HepG2 (cell line): ENCODE measurements around the gene CLDN19. TPM values are rescaled to one million over a fixed set of nuclear protein-coding genes. Genes with fewer than 3 reads are reported as not detected.

Experiments used
- ATF1 ChIP-seq: IDR thresholded peaks from 2 replicates; pipeline ENCODE4 v1.6.1; 2016; ENCODE audit warnings: mild to moderate bottlenecking, control low read depth
- ATM ChIP-seq: fragments of 450-650 bp; IDR thresholded peaks from 2 replicates; pipeline ENCODE4 v1.7.1; 2017; ENCODE audit warnings: mild to moderate bottlenecking, borderline replicate concordance
- CBX2 ChIP-seq, 2 experiments: fragments of 200-600 bp in 1 of 2; sonication (generic); formaldehyde crosslinking in 1 of 2; IDR thresholded peaks; 2 replicates each; pipeline versions ENCODE4 v1.7.0 to v1.8.1; 2018 to 2022; ENCODE audit warnings: low read depth in 2 of 2, low read length in 1 of 2, mild to moderate bottlenecking in 1 of 2, missing genetic modification reagents in 1 of 2
- DZIP1 ChIP-seq: sonication (generic); formaldehyde crosslinking; IDR thresholded peaks from 2 replicates; pipeline ENCODE4 v1.5.0; 2020; ENCODE audit warnings: mild to moderate bottlenecking, missing genetic modification reagents
- ELF1 ChIP-seq: sonication (generic); formaldehyde crosslinking; IDR thresholded peaks from 2 replicates; pipeline ENCODE4 v1.4.0; 2020; ENCODE audit warnings: missing genetic modification reagents
- GZF1 ChIP-seq: sonication (generic); formaldehyde crosslinking; IDR thresholded peaks from 2 replicates; pipeline ENCODE4 v1.5.1; 2020; ENCODE audit warnings: mild to moderate bottlenecking, missing genetic modification reagents
- MTA1 ChIP-seq: sonication (generic); formaldehyde crosslinking; IDR thresholded peaks from 2 replicates; pipeline ENCODE4 v1.4.0; 2020; ENCODE audit warnings: missing genetic modification reagents, mild to moderate bottlenecking, borderline replicate concordance
- MTF2 ChIP-seq: sonication (generic); formaldehyde crosslinking; IDR thresholded peaks from 2 replicates; pipeline ENCODE4 v1.5.0; 2020; ENCODE audit warnings: missing genetic modification reagents, borderline replicate concordance
- MZF1 ChIP-seq: sonication (generic); formaldehyde crosslinking; IDR thresholded peaks from 2 replicates; pipeline ENCODE4 v1.8.1; 2023; ENCODE audit warnings: mild to moderate bottlenecking, missing genetic modification reagents, borderline replicate concordance
- RARG ChIP-seq: sonication (generic); formaldehyde crosslinking; IDR thresholded peaks from 2 replicates; pipeline ENCODE4 v1.4.0; 2020; ENCODE audit warnings: low read depth, mild to moderate bottlenecking, missing genetic modification reagents
- RBFOX2 ChIP-seq: fragments of 200-400 bp; formaldehyde crosslinking; IDR thresholded peaks from 2 replicates; pipeline ENCODE4 v1.6.1; 2017; ENCODE audit warnings: low read depth, mild to moderate bottlenecking, low read length
- TBX3 ChIP-seq: fragments of 450-650 bp; IDR thresholded peaks from 2 replicates; pipeline ENCODE4 v1.6.1; 2017; ENCODE audit warnings: antibody characterized with exemption, mild to moderate bottlenecking, inconsistent platforms, borderline replicate concordance
- THAP7 ChIP-seq: sonication (generic); formaldehyde crosslinking; IDR thresholded peaks from 2 replicates; pipeline ENCODE4 v1.8.1; 2023; ENCODE audit warnings: mild to moderate bottlenecking, missing genetic modification reagents
- ZBTB21 ChIP-seq: sonication (generic); formaldehyde crosslinking; IDR thresholded peaks from 2 replicates; pipeline ENCODE4 v1.4.0; 2020; ENCODE audit warnings: missing genetic modification reagents
- ZMAT5 ChIP-seq: sonication (generic); formaldehyde crosslinking; IDR thresholded peaks from 2 replicates; pipeline ENCODE4 v1.5.0; 2020; ENCODE audit warnings: mild to moderate bottlenecking, low read depth, missing genetic modification reagents, borderline replicate concordance
- ZNF180 ChIP-seq: sonication (generic); formaldehyde crosslinking; IDR thresholded peaks from 2 replicates; pipeline ENCODE4 v1.4.0; 2020; ENCODE audit warnings: low read depth, missing genetic modification reagents, borderline replicate concordance
- ZNF576 ChIP-seq: sonication (generic); formaldehyde crosslinking; IDR thresholded peaks from 2 replicates; pipeline ENCODE4 v1.4.0; 2020; ENCODE audit warnings: mild to moderate bottlenecking, missing genetic modification reagents
- ZNF598 ChIP-seq: sonication (generic); formaldehyde crosslinking; IDR thresholded peaks from 2 replicates; pipeline ENCODE4 v1.5.1; 2020; ENCODE audit warnings: mild to moderate bottlenecking, missing genetic modification reagents, borderline replicate concordance
- ZNF761 ChIP-seq: sonication (generic); formaldehyde crosslinking; conservative IDR thresholded peaks from 2 replicates; pipeline ENCODE4 v1.4.0; 2020; ENCODE audit warnings: mild to moderate bottlenecking, missing genetic modification reagents
- ZNF766 ChIP-seq: sonication (generic); formaldehyde crosslinking; IDR thresholded peaks from 2 replicates; pipeline ENCODE4 v1.5.0; 2020; ENCODE audit warnings: missing genetic modification reagents, borderline replicate concordance
- ZNF773 ChIP-seq: sonication (generic); formaldehyde crosslinking; IDR thresholded peaks from 2 replicates; pipeline ENCODE4 v1.4.0; 2020; ENCODE audit warnings: missing genetic modification reagents, borderline replicate concordance
- ZNF790 ChIP-seq: sonication (generic); formaldehyde crosslinking; IDR thresholded peaks from 2 replicates; pipeline ENCODE4 v1.8.0; 2022; ENCODE audit warnings: missing genetic modification reagents, mild to moderate bottlenecking, borderline replicate concordance
- polyA plus RNA-seq, 8 experiments: library from polyadenylated mRNA; depleted of rRNA in 3 of 8; stranded (reverse) in 7 of 8; unstranded in 1 of 8; fragments of >200 nt; fragmentation: Illumina TruSeq in 4 of 8; extraction: Trizol in 4 of 8; gene quantifications; 2 replicates each; pipeline versions ENCODE4 v1.2.1 to v1.2.3, GENCODE V29; 2011 to 2016; ENCODE audit warnings: low read depth in 4 of 8, missing spikeins in 1 of 8, mixed read lengths in 1 of 8; ENCODE audit not compliant: insufficient read depth in 1 of 8
- total RNA-seq, 5 experiments: library from RNA; depleted of rRNA; stranded (reverse); fragments of >200 nt; fragmentation: Illumina TruSeq; extraction: Trizol; gene quantifications; 2 replicates each; pipeline ENCODE4 v1.2.3, GENCODE V29; 2016; ENCODE audit warnings: low read depth in 1 of 5
- TF ChIP-seq, protein P1 (sequence below): sonication (generic); formaldehyde crosslinking; conservative IDR thresholded peaks from 2 replicates; pipeline ENCODE4 v1.5.0; 2020; ENCODE audit warnings: missing genetic modification reagents

Gene CLDN19
- total and polyA plus RNA-seq, 2 of the 13 experiments (the other 11 are each of a cell fraction or from before 2014, with no cell fraction given) = 5.0 to 7.6 TPM

- TF ChIP-seq, protein P1, sequence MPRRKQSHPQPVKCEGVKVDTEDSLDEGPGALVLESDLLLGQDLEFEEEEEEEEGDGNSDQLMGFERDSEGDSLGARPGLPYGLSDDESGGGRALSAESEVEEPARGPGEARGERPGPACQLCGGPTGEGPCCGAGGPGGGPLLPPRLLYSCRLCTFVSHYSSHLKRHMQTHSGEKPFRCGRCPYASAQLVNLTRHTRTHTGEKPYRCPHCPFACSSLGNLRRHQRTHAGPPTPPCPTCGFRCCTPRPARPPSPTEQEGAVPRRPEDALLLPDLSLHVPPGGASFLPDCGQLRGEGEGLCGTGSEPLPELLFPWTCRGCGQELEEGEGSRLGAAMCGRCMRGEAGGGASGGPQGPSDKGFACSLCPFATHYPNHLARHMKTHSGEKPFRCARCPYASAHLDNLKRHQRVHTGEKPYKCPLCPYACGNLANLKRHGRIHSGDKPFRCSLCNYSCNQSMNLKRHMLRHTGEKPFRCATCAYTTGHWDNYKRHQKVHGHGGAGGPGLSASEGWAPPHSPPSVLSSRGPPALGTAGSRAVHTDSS (CRISPR knock-in tag) = no peak
- TF ChIP-seq ZNF598 (CRISPR knock-in tag) (no peak), ELF1 (CRISPR knock-in tag) (peak; percentile 44), ZNF576 (CRISPR knock-in tag) (no peak), ZNF761 (CRISPR knock-in tag) (no peak), MTA1 (no peak), DZIP1 (CRISPR knock-in tag) (no peak), CBX2 (IDR thresholded peaks at IDR 0.05; ENCODE audit: low read depth, low read length) (no peak), CBX2 (CRISPR knock-in tag; IDR thresholded peaks at IDR 0.05; ENCODE audit: low read depth) (no peak), THAP7 (CRISPR knock-in tag) (no peak), TBX3 (no peak), MTF2 (CRISPR knock-in tag) (no peak), ZNF790 (CRISPR knock-in tag) (no peak), ATF1 (CRISPR knock-in tag) (no peak), GZF1 (CRISPR knock-in tag) (no peak), RBFOX2 (no peak), ZBTB21 (CRISPR knock-in tag) (no peak), ATM (no peak), RARG (no peak), ZNF180 (no peak), ZMAT5 (CRISPR knock-in tag) (no peak), ZNF773 (CRISPR knock-in tag) (no peak), MZF1 (CRISPR knock-in tag) (no peak), ZNF766 (CRISPR knock-in tag) (no peak)
Measured at GRCh38 chr1:42765832-42766740, 26.1 kb upstream of the CLDN19 start (continued).
